GM19467 (cell line): ENCODE data around the gene SMARCAD1.

Experiments used
- ATAC-seq: cut with Tn5 transposase; IDR thresholded peaks from one replicate; pipeline ENCODE4 v1.9.1; 2021; ENCODE audit warnings: mild to moderate bottlenecking, moderate library complexity; ENCODE audit not compliant: unreplicated experiment

Gene SMARCAD1

GRCh38 chr4:94207469-94208224 is at the start of gene SMARCAD1:
Gene SMARCAD1 (plus strand): TSS chr4:94207865. CDS start chr4:94208395, 530 bp downstream.
- ATAC-seq = peak; percentile 96

- ATAC-seq = no peak
Measured at GRCh38 chr4:94158883-94159282, 48.8 kb upstream of the SMARCAD1 start.

- ATAC-seq = no peak
Measured at GRCh38 chr4:94159790-94160189, 47.9 kb upstream of the SMARCAD1 start.

DNA sequence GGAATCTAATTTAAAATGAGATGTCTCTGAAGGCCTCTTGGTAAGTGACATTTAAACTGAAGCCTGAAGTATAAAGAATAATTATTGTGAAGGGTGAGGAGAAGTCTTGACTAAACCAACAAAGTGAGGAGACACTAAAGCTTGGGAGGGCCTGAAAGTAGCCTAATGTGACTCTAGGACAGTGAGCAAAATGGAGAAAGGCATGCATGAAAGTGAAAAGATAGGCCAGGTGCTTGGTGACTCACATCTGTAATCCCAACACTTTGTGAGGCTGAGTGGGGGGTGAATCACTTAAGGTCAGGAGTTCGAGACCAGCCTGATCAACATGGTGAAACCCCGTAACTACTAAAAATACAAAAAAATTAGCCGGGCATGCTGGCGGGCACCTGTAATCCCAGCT is 46.9 kb upstream of the SMARCAD1 start:
- ATAC-seq = no peak

- no peak for ATAC-seq
Measured at GRCh38 chr4:94165256-94165655, 42.4 kb upstream of the SMARCAD1 start.

DNA sequence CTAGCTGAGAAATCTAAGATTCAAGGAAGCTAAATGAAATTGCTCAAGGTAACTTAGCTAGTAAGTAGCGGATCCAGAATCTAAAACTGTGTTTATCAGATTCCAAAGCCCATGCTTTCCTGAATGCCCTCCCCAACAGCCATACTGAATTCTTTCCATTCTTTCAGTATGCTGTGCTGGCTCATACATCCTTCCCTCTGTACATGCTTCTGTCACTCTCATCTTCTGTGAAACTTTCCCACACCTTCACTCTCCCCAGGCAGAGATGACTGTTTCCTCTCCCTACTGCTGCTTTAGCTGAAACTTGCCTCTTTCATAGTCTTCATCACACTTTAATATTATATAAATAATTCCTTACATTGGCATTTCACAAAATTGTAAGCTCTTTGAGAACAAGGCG is 39.3 kb upstream of the SMARCAD1 start:
- no peak for ATAC-seq

- no peak for ATAC-seq
Measured at GRCh38 chr4:94169803-94170372, 37.8 kb upstream of the SMARCAD1 start.

DNA sequence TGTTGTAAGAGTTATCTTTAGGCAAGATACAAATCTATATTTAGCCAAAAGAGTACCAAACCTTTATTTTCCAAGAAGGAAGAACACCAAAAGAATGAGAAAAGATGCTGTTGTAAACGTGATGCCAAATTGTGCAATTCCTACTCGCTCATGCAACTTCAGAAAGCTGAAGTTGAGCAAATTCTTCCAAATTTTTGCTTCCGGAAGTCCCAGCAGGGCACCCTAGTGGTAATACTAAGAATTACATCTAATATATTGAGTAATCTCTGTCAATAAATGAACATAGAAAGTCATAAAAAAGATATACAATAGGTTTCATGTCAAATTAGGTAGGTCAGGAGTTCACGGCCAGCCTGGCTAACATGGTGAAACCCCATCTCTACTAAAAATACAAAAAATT is 36.0 kb upstream of the SMARCAD1 start:
- ATAC-seq = no peak

DNA sequence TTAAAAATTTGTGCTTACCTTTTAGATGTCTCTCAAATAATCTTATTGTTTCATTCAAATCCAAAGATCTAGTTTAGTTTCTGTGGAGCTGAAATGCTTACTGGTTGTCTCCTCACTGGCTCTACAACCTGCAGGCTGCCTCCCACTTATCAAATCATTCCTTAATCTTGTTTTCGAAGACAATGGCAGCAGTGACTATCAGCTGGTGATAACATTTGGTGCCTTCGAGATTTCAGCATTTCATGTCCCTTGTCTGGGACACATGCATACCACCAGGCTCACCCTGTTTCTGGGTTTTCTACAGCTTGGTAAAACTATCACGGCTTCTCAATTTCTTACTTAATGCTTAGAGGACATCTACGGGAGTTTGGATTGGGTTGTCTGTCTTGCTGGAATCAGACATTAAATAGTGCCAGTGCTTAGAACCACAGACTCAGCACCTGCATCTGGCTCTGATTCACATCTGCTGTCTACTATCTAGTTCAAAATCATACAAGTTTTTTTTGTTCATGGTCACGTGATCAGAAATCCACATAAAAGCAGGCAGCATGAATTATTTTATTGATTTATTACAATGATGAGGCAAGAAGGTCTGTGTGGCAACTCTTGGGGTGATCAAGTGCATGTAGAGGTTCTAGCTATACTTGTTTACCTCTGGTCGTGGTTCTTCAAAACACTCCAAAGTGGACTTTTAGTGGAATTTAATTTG is 32.0 kb upstream of the SMARCAD1 start:
- no peak for ATAC-seq

GRCh38 chr4:94177822-94178221 is 29.8 kb upstream of the SMARCAD1 start:
- ATAC-seq = no peak

- ATAC-seq = no peak
Measured at GRCh38 chr4:94181815-94182214, 25.9 kb upstream of the SMARCAD1 start.

- no peak for ATAC-seq
Measured at GRCh38 chr4:94202769-94203168, 4.9 kb upstream of the SMARCAD1 start.

DNA sequence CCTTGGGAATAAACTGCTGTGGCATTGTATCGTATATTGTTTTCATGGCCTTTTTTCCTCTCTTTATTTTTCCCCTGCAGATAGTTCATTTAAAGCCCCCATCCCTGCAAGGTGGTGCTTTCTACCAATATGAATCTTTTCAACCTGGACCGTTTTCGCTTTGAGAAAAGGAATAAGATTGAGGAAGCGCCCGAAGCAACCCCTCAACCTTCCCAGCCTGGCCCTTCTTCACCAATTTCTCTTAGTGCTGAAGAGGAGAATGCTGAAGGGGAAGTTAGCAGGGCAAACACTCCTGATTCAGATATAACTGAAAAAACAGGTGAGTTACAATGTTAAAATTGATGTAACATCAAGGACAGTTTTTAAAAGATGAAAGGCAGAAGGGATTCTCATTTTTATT is 601 bp downstream of the SMARCAD1 start:
- ATAC-seq = no peak

DNA sequence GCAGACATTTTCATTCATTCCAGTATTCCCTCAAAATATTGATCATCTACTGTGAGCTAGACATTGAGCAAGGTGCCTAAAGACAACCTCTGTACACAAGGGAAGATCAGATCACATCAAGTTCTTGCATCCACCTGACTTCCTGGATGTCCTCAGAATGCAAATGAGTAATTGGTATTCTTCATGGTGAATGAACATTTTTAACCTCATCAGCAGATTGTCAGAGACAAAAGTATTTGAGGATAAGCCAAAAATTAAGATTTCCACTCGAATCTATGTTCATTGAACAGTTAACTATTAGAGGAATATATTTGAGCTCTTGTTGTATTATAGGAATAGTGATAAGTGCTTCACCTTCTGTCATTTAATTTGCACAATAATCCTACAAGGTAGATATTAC is 1.3 kb downstream of the SMARCAD1 start:
- no peak for ATAC-seq

GRCh38 chr4:94211861-94212260 is 4.2 kb downstream of the SMARCAD1 start:
- no peak for ATAC-seq

DNA sequence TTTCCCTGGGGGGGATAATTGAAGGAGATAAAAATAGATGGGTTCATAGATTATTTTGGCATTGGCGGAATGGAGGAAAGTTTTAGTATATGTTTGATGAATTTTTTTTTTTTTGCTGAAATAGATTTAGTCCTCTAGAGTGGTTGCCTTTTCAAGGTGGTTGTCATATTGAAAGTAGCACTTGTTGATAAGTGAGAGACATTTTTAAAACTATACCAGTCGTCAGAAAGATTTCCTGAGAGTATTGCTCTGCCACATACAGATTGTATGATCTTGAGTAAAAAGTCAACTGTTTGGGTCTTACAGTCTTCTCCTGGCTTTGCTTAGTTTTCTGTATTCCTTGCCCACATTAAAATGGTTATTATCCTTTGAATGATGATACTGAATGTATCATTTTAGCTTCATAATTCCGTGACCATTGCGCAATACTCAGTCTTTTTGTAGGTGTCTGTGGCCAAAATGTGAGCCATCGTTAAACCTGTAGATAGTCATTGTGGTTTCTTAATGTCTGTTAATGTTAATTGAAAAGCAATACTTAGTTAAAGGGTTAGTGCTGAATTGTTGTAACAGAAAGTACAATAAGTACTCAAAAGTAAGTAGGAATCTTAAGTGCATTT is 7.1 kb downstream of the SMARCAD1 start:
- no peak for ATAC-seq

DNA sequence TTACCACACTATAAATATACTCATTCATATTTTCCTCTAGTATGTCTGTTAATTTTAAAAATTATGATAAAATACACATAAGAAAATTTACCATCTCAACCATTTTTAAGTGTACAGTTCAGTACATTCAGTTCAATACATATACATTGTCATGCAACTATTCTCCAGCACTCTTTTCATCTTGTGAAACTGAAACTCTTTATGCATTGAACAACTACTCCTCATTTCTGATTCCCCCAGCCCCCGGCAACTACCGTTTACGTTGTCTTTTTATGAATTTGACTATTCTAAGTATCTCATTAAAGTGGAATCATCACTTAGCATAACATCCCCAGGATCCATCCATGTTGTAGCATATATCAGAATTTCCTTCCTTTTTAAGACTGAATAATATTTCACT is 8.7 kb downstream of the SMARCAD1 start:
- ATAC-seq = no peak

GRCh38 chr4:94219402-94219801 is 11.7 kb downstream of the SMARCAD1 start:
- no peak for ATAC-seq

- ATAC-seq = no peak
Measured at GRCh38 chr4:94221916-94222315, 14.3 kb downstream of the SMARCAD1 start.

- ATAC-seq = no peak
Measured at GRCh38 chr4:94225449-94225848, 17.8 kb downstream of the SMARCAD1 start.

DNA sequence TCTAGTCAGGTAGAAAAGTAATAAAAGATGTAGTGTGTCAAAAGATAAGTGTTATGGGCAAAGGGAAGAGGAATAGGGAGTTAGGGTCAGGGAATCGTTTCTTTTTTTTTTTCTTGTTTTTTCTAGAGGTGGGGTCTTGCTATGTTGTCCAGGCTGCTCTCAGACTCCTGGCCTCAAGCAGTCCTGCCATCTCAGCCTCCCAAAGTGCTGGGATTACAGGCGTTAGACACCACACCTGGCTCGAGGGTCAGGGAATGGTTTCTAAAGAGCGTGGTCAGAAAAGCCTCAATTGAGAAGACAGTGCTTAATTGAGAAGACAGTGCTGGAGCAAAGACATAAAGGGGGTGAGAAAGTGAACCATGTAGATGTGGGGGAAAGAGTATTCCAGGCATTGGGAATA is 19.1 kb downstream of the SMARCAD1 start:
- no peak for ATAC-seq
